Fibroblast of skin of left biceps (primary cell): ENCODE results near the gene HCFC2.
"Not testable (repeated sequence)": the region's sequence is repeated elsewhere in the genome, so short reads cannot be mapped to it uniquely, and the experiment has no call there.

Experiments used
- DNase-seq, 2 experiments: peaks; one replicate each; pipeline ENCODE4 v3.0.0-alpha.2; 2013; ENCODE audit warnings: low read depth in 2 of 2

HCFC2 gene

GRCh38 chr12:104064031-104064841 lies at the start of gene HCFC2:
HCFC2 (plus strand) TSS chr12:104064531; CDS start chr12:104064561, 30 bp downstream.
- DNase-seq, result peak; percentile 69 to 73

GRCh38 chr12:104021862-104022261 lies 42.5 kb upstream of the HCFC2 start:
- DNase-seq, result not testable (repeated sequence)

- no peak for DNase-seq
These were observed 41.5 kb upstream of the HCFC2 start for GRCh38 chr12:104022786-104023185.

GRCh38 chr12:104023710-104024109 lies 40.6 kb upstream of the HCFC2 start:
- no peak for DNase-seq

GRCh38 chr12:104024348-104024747 lies 40.0 kb upstream of the HCFC2 start:
- no peak for DNase-seq

GRCh38 chr12:104025771-104026170 lies 38.6 kb upstream of the HCFC2 start:
- no peak for DNase-seq

- no peak for DNase-seq
These were observed 37.3 kb upstream of the HCFC2 start for GRCh38 chr12:104026841-104027599.

- DNase-seq, result not testable (repeated sequence)
These were observed 33.7 kb upstream of the HCFC2 start for GRCh38 chr12:104030596-104030995.

- DNase-seq, result not testable (repeated sequence)
These were observed 28.2 kb upstream of the HCFC2 start for GRCh38 chr12:104036143-104036542.

GRCh38 chr12:104039769-104040168 lies 24.6 kb upstream of the HCFC2 start:
- not testable (repeated sequence) for DNase-seq

- no peak for DNase-seq
These were observed 21.8 kb upstream of the HCFC2 start for GRCh38 chr12:104042580-104042979.

GRCh38 chr12:104044158-104044557 lies 20.2 kb upstream of the HCFC2 start:
- DNase-seq, result no peak

- DNase-seq, result no peak
These were observed 18.0 kb upstream of the HCFC2 start for GRCh38 chr12:104046306-104046705.

GRCh38 chr12:104048162-104048561 lies 16.2 kb upstream of the HCFC2 start:
- no peak for DNase-seq

GRCh38 chr12:104048811-104049210 lies 15.5 kb upstream of the HCFC2 start:
- no peak for DNase-seq

- peak in 1 of 2 experiments; percentile 25 for DNase-seq
These were observed 14.9 kb upstream of the HCFC2 start for GRCh38 chr12:104049278-104049902.

- peak; percentile 76 to 77 for DNase-seq
These were observed 14.4 kb upstream of the HCFC2 start, which contains the start of gene GLT8D2 for GRCh38 chr12:104049903-104050356. GLT8D2 (minus strand) TSS chr12:104050187; CDS start chr12:104019648, 30,539 bp downstream.

- DNase-seq, result no peak
These were observed 13.9 kb upstream of the HCFC2 start for GRCh38 chr12:104050436-104050835.

- DNase-seq, result no peak
These were observed 9.5 kb upstream of the HCFC2 start for GRCh38 chr12:104054681-104055346.

GRCh38 chr12:104055686-104056388 lies 8.5 kb upstream of the HCFC2 start:
- no peak for DNase-seq

GRCh38 chr12:104056419-104056972 lies 7.8 kb upstream of the HCFC2 start:
- no peak for DNase-seq
